GM21786 (cell line): Measurements from ENCODE around the gene ENSA.
"Not testable (repeated sequence)": the region's sequence is repeated elsewhere in the genome, so short reads cannot be mapped to it uniquely, and the experiment has no call there.

ENCODE experiments used
- ATAC-seq: cut with Tn5 transposase; IDR thresholded peaks from one replicate; pipeline ENCODE4 v1.9.1; 2021; ENCODE audit not compliant: unreplicated experiment

Gene ENSA

DNA sequence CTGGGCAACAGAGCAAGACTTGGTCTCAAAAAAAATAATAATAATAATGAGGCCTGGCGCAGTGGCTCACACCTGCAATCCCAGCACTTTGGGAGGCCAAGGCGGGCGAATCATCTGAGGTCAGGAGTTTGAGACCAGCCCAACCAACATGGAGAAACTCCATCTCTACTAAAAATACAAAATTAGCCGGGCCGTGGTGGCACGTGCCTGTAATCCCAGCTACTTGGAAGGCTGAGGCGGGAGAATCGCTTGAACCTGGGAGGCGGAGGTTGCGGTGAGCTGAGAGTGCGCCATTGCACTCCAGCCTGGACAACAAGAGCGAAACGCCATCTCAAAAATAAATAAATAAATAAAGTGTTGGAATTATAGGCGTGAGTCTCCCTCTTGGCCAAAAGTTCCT is 47.5 kb downstream of the ENSA start:
- ATAC-seq: not testable (repeated sequence)

DNA sequence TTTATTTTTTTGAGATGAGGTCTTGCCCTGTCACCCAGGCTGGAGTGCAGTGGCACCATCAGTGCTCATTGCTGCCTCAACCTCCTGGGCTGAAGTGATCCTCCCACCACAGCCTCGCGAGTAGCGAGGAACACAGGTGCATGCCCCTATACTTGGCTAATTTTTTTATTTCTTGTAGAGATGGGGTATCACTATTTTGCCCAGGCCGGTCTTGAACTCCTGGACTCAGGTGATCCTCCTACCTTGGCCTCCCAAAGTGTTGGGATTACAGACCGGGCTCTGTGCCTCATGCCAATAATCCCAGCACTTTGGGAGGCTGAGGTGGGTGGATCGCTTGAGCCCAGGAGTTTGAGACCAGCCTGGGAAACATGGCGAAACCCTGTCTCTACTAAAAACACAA is 48.0 kb downstream of the ENSA start:
- ATAC-seq: not testable (repeated sequence)

- not testable (repeated sequence) for ATAC-seq
Observed at GRCh38 chr1:150580966-150581365, 48.4 kb downstream of the ENSA start.

DNA sequence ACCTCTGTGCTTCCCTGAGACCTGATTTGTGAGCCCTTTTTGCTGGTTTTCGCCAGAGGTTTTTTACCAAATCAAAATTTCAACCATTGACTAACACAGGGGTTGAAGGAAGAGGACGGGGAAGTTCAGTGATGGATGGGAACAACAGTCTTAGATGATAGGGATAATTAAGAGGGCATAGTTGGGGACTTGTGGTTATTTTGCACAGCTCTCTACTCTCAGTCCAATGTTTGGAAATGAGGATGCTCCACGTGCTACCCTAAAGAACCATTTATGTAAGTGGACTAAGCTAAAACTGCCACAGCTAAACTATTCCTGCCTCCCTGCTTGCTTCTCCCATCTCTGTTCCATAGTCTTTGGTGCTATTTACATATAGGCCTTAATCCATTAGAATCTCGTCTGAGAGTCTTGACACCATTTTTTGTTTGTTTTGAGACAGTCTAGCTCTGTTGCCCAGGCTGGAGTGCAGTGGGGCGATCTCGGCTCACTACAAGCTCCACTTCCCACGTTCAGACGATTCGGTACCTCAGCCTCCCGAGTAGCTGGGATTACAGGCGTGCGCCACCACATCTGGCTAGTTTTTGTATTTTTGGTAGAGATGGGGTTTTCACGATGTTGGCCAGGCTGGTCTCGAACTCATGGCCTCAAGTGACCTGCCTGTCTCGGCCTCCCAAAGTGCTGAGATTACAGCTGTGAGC is 49.3 kb downstream of the ENSA start:
- ATAC-seq: no peak

DNA sequence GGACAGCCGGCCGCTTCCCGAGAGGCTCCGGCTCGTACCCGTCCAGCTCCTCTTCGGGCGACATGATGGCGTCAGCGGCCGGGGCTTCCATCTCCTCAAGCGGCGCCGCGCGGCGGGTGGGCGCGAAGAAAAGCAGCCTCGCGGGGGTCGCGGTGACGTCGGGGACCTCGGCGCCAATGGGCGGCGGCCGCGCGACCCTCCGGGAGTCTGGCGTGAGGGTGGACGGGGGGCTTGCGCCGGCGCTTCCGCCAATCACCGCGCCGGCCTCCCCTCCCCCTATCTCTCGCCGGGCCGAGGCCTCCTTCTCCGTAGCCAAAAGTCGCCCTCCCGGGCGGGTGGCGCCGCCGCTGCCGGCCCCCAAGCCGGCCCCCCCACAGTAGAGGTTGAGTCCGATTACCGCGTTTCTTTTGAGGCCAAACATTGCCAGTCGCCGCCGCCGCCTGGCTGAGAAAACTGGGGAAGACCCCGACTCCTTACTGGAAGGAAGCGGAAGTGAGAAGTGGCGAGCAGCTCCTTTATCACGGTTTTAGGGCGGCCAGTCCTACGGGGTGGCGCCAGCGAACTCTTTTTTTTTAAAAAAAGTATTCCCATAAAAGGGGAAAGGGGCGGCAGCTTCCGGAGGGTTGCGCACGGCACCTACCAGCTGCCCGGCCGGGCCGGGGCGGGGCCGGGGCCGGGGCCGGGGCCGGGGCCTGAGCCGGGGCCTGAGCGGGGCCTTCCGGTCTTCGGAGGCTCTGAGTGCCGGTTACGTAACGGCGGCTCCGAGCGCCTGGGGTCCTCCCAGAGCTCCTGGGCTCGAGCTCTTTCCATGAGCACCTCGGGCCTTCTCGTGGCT is 50.1 kb downstream of the ENSA start, which contains the start of gene MCL1:
Gene MCL1, minus strand, starts transcription at position 501 of the 835 bp plus-strand sequence. Its CDS starts 80 bp downstream, at position 421.
- peak; percentile 93 for ATAC-seq

GRCh38 chr1:150578272-150579109 is 50.9 kb downstream of the ENSA start:
- ATAC-seq: no peak

- no peak for ATAC-seq
Observed at GRCh38 chr1:150577557-150578271, 51.7 kb downstream of the ENSA start.

DNA sequence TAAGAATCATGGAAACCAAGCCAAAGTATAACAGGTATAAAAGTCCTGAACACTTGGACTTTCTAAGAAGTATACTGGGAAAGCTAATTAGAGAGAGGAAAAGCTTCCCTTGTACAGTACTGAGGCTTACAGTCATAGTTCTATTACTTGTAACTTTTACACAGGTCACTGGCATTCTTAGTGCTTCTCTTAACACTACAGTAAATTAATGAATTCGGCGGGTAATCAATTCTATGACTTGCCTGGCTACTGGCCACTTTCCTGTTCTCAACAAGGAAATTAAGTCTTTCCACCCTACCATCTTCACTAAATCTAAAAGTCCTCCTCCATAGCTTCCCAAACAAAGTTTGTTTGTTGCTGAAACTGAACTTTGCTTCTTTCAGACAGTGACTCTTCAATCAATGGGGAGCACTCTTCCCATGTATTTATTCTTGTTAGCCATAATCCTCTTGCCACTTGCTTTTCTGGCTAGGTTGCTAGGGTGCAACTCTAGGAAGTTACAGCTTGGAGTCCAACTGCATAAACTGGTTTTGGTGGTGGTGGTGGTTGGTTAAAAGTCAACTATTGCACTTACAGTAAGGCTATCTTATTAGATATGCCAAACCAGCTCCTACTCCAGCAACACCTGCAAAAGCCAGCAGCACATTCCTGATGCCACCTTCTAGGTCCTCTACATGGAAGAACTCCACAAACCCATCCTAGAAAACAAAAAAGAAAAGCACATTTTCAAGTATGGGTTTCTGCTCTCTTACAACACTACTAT is 52.4 kb downstream of the ENSA start:
- no peak for ATAC-seq

GRCh38 chr1:150576367-150576711 is 53.1 kb downstream of the ENSA start:
- ATAC-seq: no peak

GRCh38 chr1:150575518-150576366 is 53.7 kb downstream of the ENSA start:
- no peak for ATAC-seq

GRCh38 chr1:150575072-150575489 is 54.3 kb downstream of the ENSA start:
- ATAC-seq: no peak

- no peak for ATAC-seq
Observed at GRCh38 chr1:150574260-150575071, 54.9 kb downstream of the ENSA start.

- not testable (repeated sequence) for ATAC-seq
Observed at GRCh38 chr1:150573648-150574071, 55.8 kb downstream of the ENSA start.

- ATAC-seq: no peak
Observed at GRCh38 chr1:150572918-150573647, 56.3 kb downstream of the ENSA start.
